ENCODE measurements around the gene SPAG9.

Gene SPAG9

DNA sequence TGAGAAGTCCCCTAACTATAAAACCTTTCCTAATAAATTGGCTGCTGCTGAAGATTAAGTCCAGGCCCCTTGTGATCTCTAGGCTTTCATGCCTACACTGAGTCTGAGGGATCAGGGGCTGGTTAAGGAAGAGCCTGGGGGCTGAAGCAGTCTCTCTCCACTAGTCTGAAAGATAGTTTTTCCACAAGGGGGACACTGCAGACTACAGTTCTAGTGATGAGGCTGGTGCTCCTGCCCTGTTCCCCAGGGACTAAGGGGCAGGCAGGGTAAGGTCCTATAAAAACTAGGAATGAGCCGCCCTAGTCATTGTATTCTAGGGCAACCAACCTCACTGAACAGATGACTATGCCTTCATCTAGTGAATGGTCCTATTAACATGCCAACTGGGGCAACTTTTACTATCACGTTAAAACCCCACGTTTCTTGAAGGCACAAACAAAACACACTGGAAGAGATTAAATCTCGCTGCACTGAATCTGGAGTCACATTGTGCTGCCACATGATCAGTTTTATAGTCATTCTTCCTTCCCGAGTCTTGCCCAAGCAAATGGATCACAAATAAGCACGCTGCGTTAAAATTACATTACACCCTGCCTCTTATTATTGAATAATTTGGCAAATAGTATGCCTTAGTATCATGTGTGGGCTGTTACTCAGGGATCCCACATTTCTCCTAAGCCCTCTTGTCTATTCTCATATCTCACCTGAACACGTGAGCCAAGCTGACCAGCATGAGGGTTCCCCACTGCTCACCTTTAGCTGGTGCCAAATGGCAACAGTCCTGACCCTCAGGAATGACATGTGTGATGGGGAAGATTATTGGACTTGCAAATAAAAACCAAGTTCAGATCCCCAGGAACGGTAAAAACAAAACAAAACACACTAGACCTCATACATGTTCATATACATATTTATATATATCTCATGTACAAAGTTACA, 159.1 kb downstream of the SPAG9 start:
- Histone ChIP-seq H3K9ac (ENCODE audit: low read length) (no peak overlapping the region), H3K27ac (ENCODE audit: low read length) (no peak overlapping the region), H3K4me2 (ENCODE audit: low read depth, low read length) (no peak overlapping the region), H3K79me2 (ENCODE audit: low read length) (no peaks in the 10 kb centered on the region), H3F3A (ENCODE audit: insufficient read depth, low read length) (peaks cover 13% of the 10 kb centered on the region), H3K36me3 (replicated peaks; ENCODE audit: insufficient read depth, low read length) (no peaks in the 10 kb centered on the region), H3K4me1 (ENCODE audit: low read length) (peaks cover 21% of the 10 kb centered on the region), H3K4me3 (ENCODE audit: low read length) (no peak overlapping the region), H4K20me1 (ENCODE audit: insufficient read depth, low read length) (no peaks in the 10 kb centered on the region), H3K9me3 (replicated peaks; ENCODE audit: insufficient read depth, low read length) (no peaks in the 10 kb centered on the region), H2AFZ (ENCODE audit: low read length) (no peak overlapping the region), H3K9me2 (replicated peaks; ENCODE audit: insufficient read depth, low read length) (no peaks in the 10 kb centered on the region), H3K27me3 (replicated peaks; ENCODE audit: insufficient read depth, low read length) (no peaks in the 10 kb centered on the region)
- no peak for DNase-seq
- TF ChIP-seq EZH2phosphoT487 (IDR thresholded peaks at IDR 0.05; ENCODE audit: low read length): no peak
- TF ChIP-seq EZH2 (optimal IDR thresholded peaks at IDR 0.05; ENCODE audit: low read depth, low read length): no peak
- TF ChIP-seq CTCF (IDR thresholded peaks at IDR 0.05; ENCODE audit: low read length): no peak

- Histone ChIP-seq H3K4me1 (ENCODE audit: low read length) (peaks cover 21% of the 10 kb centered on the region), H3K36me3 (replicated peaks; ENCODE audit: insufficient read depth, low read length) (no peaks in the 10 kb centered on the region), H3K79me2 (ENCODE audit: low read length) (no peaks in the 10 kb centered on the region), H3K4me2 (ENCODE audit: low read depth, low read length) (peak overlapping the region; percentile 30; the same call in 1 of the 2 replicates), H3K27me3 (replicated peaks; ENCODE audit: insufficient read depth, low read length) (no peaks in the 10 kb centered on the region), H3K4me3 (ENCODE audit: low read length) (no peak overlapping the region), H3K9ac (ENCODE audit: low read length) (peak overlapping the region; percentile 49), H4K20me1 (ENCODE audit: insufficient read depth, low read length) (no peaks in the 10 kb centered on the region), H2AFZ (ENCODE audit: low read length) (no peak overlapping the region), H3K27ac (ENCODE audit: low read length) (peak overlapping the region; percentile 97), H3K9me3 (replicated peaks; ENCODE audit: insufficient read depth, low read length) (no peaks in the 10 kb centered on the region), H3K9me2 (replicated peaks; ENCODE audit: insufficient read depth, low read length) (no peaks in the 10 kb centered on the region), H3F3A (ENCODE audit: insufficient read depth, low read length) (peaks cover 13% of the 10 kb centered on the region)
- TF ChIP-seq EZH2 (optimal IDR thresholded peaks at IDR 0.05; ENCODE audit: low read depth, low read length) (no peak), CTCF (IDR thresholded peaks at IDR 0.05; ENCODE audit: low read length) (no peak), EZH2phosphoT487 (IDR thresholded peaks at IDR 0.05; ENCODE audit: low read length) (no peak)
- DNase-seq: peak; percentile 90
These were observed 161.3 kb downstream of the SPAG9 start for GRCh38 chr17:50959341-50959740.

DNA sequence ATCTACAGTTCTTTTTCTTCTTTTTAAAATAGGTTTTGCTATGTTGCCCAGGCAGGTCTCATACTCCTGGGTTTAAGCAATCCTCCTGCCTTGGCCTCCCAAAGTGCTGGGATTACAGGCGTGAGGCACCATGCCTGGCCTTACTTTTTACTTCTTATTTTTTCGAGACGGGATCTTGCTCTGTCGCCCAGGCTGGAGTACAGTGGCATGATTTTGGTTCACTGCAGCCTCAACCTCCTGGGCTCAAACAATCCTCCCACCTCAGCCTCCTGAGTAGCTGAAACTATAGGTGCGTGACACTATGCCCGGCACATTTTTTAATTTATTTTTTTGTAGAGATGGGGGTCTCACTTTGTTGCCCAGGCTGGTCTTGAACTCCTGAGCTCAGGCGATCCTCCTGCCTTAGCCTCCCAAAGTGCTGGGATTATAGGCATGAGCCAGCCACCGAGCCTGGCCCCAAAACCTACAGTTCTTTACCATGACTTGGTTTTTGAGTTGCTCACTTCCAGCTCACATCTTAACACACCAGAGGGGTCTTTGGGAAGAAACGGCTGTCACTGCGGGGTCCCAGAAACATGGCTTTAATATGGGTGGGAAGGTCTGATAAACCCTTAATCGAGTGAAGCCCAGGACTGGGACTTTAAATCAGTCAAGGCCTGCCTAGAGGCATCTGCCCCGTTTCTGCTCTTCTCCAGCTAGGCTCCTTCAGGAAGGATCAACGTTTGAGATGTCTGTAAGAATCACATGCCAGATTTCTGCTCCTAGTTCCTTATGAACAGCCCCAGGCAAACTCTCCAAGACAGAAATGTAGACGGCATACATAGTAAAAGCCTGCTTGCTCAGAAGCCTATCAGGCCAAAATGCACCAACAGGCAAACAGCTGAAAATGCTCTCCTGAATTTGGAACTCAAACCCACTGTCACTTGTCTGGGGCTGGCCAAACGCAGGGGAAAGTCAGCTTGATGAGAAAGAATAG, 162.8 kb downstream of the SPAG9 start:
- Histone ChIP-seq H3F3A (ENCODE audit: insufficient read depth, low read length) (peaks cover 13% of the 10 kb centered on the region), H3K4me2 (ENCODE audit: low read depth, low read length) (no peak overlapping the region), H3K27me3 (replicated peaks; ENCODE audit: insufficient read depth, low read length) (no peaks in the 10 kb centered on the region), H2AFZ (ENCODE audit: low read length) (no peak overlapping the region), H3K79me2 (ENCODE audit: low read length) (no peaks in the 10 kb centered on the region), H3K36me3 (replicated peaks; ENCODE audit: insufficient read depth, low read length) (no peaks in the 10 kb centered on the region), H4K20me1 (ENCODE audit: insufficient read depth, low read length) (no peaks in the 10 kb centered on the region), H3K4me1 (ENCODE audit: low read length) (peaks cover 21% of the 10 kb centered on the region), H3K9me3 (replicated peaks; ENCODE audit: insufficient read depth, low read length) (no peaks in the 10 kb centered on the region), H3K4me3 (ENCODE audit: low read length) (no peak overlapping the region), H3K9me2 (replicated peaks; ENCODE audit: insufficient read depth, low read length) (no peaks in the 10 kb centered on the region), H3K27ac (ENCODE audit: low read length) (peak overlapping the region; percentile 97; the same call in 1 of the 2 replicates), H3K9ac (ENCODE audit: low read length) (no peak overlapping the region)
- no peak for DNase-seq
- TF ChIP-seq CTCF (IDR thresholded peaks at IDR 0.05; ENCODE audit: low read length) (no peak), EZH2 (optimal IDR thresholded peaks at IDR 0.05; ENCODE audit: low read depth, low read length) (no peak), EZH2phosphoT487 (IDR thresholded peaks at IDR 0.05; ENCODE audit: low read length) (no peak)

Measured in MM.1S (cell line).